OCI-LY7 (cell line): Measurements from ENCODE around the gene HACL1. TPM values are rescaled to one million over a fixed set of nuclear protein-coding genes. Genes with fewer than 3 reads are reported as not detected.

Experiments
- BruUV-seq: library from RNA; stranded (reverse); fragments of 400-500 nt; replicated peaks from 2 replicates; lab custom pipeline; 2021; lab: Mats Ljungman, UMichigan
- CTCF ChIA-PET: fragments of 300-600 bp; sonication (Branson Sonifier 250); formaldehyde crosslinking; loops from one replicate; lab custom pipeline; 2022; ENCODE audit warnings: antibody characterized with exemption; ENCODE audit not compliant: unreplicated experiment; lab: Charles Lee
- POLR2A ChIA-PET: fragments of 300-600 bp; sonication (Branson Sonifier 250); formaldehyde crosslinking; loops from one replicate; lab custom pipeline; 2022; ENCODE audit warnings: antibody characterized with exemption; lab: Charles Lee
- DNase-seq: peaks from one replicate; pipeline ENCODE4 v3.0.0-alpha.2; 2015; ENCODE audit warnings: low spot score
- H2AFZ ChIP-seq: fragments of 200-600 bp; sonication (generic), shearing (Covaris generic); 2 replicates; pipeline ENCODE4 v1.6.1; 2014; ENCODE audit warnings: mild to moderate bottlenecking, antibody characterized with exemption, low read length, moderate library complexity
- H3K27ac ChIP-seq: fragments of 200-600 bp; sonication (generic); 2 replicates; pipeline ENCODE4 v1.5.1; 2014; ENCODE audit warnings: mixed run types, low read depth, mild to moderate bottlenecking, moderate library complexity, low read length, inconsistent platforms; ENCODE audit not compliant: poor library complexity, severe bottlenecking
- H3K36me3 ChIP-seq: fragments of 200-600 bp; sonication (generic); 2 replicates; pipeline ENCODE4 v1.6.1; 2014; ENCODE audit warnings: mild to moderate bottlenecking, antibody characterized with exemption, low read length, moderate library complexity, mixed read lengths; ENCODE audit not compliant: insufficient read depth
- H3K4me1 ChIP-seq: fragments of 200-600 bp; sonication (generic); 2 replicates; pipeline ENCODE4 v1.5.1; 2014; ENCODE audit warnings: mild to moderate bottlenecking, low read length; ENCODE audit not compliant: insufficient read depth, poor library complexity, severe bottlenecking
- H3K4me2 ChIP-seq: fragments of 200-600 bp; sonication (generic); 2 replicates; pipeline ENCODE4 v1.6.1; 2014; ENCODE audit warnings: mild to moderate bottlenecking, low read length
- H3K4me3 ChIP-seq: fragments of 200-600 bp; sonication (generic); 2 replicates; pipeline ENCODE4 v1.5.1; 2014; ENCODE audit warnings: mild to moderate bottlenecking, low read depth, low read length; ENCODE audit not compliant: poor library complexity, severe bottlenecking
- H3K79me2 ChIP-seq: fragments of 200-600 bp; sonication (generic); 2 replicates; pipeline ENCODE4 v1.6.1; 2016; ENCODE audit warnings: low read depth, mild to moderate bottlenecking, low read length, moderate library complexity, mixed read lengths; ENCODE audit not compliant: insufficient read depth
- H3K9me2 ChIP-seq: fragments of 200-600 bp; sonication (generic); 2 replicates; pipeline ENCODE4 v1.6.1; 2016; ENCODE audit warnings: mild to moderate bottlenecking, low read length, mixed read lengths; ENCODE audit not compliant: insufficient read depth
- H3K9me3 ChIP-seq: fragments of 200-600 bp; sonication (generic); 2 replicates; pipeline ENCODE4 v1.6.1; 2014; ENCODE audit warnings: mild to moderate bottlenecking, mixed run types, low read length, mixed read lengths
- H4K20me1 ChIP-seq: fragments of 200-600 bp; sonication (generic); 2 replicates; pipeline ENCODE4 v1.6.1; 2014; ENCODE audit warnings: mild to moderate bottlenecking, antibody characterized with exemption, low read length, moderate library complexity, mixed read lengths; ENCODE audit not compliant: insufficient read depth
- EZH2phosphoT487 ChIP-seq: fragments of 200-600 bp; sonication (generic); IDR thresholded peaks from 2 replicates; pipeline ENCODE4 v1.6.1; 2018; ENCODE audit warnings: low read depth, borderline replicate concordance, mild to moderate bottlenecking, mixed run types, antibody characterized with exemption, low read length, moderate library complexity, mixed read lengths
- intact Hi-C: fragments of 100-400 bp; cut with micrococcal nuclease; formaldehyde crosslinking; loops from one replicate; pipeline ENCODE4 v1.10.0; 2022; ENCODE audit not compliant: unreplicated experiment
- total RNA-seq, 2 experiments: library from RNA; depleted of rRNA in 1 of 2; stranded (reverse); fragments of >200 nt in 1 of 2; shearing (Covaris generic) in 1 of 2; gene quantifications; 2 replicates each; pipeline ENCODE4 v1.2.3, GENCODE V29; 2014 to 2022
- TF ChIP-seq, protein P1 (sequence below): fragments of 200-600 bp; sonication (generic); conservative IDR thresholded peaks from 2 replicates; pipeline ENCODE4 v1.5.1; 2014; ENCODE audit warnings: mild to moderate bottlenecking, antibody characterized with exemption, low read length, moderate library complexity, mixed read lengths

HACL1 gene
- total RNA-seq, 2 experiments from 2014 or later = 22.0 to 25.5 TPM

DNA sequence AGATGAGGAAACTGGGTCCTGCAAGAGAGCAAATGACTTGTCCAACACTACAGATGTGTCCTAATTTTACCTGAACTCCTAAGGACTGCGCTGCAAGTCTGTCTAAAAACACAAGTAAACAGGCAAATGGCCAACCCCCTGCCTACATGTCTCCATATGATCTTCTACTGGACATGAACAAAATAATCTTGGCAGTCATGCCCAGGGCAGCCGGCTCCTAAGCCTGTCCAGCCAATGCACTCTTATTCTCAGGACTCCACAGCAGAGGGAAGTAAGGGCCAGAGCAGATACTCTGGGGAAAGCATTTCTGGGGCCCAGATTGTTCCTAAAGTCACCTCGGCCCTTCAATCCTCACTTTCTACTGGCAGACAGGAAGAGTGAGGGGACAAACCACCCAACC, 90.2 kb downstream of the HACL1 start:
- Histone ChIP-seq H3K9me2 (no peaks in the 10 kb centered on the region), H4K20me1 (no peaks in the 10 kb centered on the region), H3K4me1 (no peaks in the 10 kb centered on the region), H3K27ac (no peak overlapping the region), H3K79me2 (no peaks in the 10 kb centered on the region), H3K4me3 (no peak overlapping the region), H3K9me3 (no peaks in the 10 kb centered on the region), H3K4me2 (no peak overlapping the region), H2AFZ (no peak overlapping the region), H3K36me3 (no peaks in the 10 kb centered on the region)
- BruUV-seq = no TSS peak
- CTCF ChIA-PET = no interaction called here
- intact Hi-C loops = no loop called here
- DNase-seq = no peak
- POLR2A ChIA-PET = no interaction called here
- TF ChIP-seq, protein P1, sequence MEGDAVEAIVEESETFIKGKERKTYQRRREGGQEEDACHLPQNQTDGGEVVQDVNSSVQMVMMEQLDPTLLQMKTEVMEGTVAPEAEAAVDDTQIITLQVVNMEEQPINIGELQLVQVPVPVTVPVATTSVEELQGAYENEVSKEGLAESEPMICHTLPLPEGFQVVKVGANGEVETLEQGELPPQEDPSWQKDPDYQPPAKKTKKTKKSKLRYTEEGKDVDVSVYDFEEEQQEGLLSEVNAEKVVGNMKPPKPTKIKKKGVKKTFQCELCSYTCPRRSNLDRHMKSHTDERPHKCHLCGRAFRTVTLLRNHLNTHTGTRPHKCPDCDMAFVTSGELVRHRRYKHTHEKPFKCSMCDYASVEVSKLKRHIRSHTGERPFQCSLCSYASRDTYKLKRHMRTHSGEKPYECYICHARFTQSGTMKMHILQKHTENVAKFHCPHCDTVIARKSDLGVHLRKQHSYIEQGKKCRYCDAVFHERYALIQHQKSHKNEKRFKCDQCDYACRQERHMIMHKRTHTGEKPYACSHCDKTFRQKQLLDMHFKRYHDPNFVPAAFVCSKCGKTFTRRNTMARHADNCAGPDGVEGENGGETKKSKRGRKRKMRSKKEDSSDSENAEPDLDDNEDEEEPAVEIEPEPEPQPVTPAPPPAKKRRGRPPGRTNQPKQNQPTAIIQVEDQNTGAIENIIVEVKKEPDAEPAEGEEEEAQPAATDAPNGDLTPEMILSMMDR = no peak
- TF ChIP-seq EZH2phosphoT487 = no peak

Other genes starting within 250 kb of the HACL1 start
- 12.7 and 24.3 TPM in 2 replicates for gene METTL6, start 174.0 kb downstream of the HACL1 start, total RNA-seq (2014; rRNA removed; shearing (Covaris generic))
- gene METTL6, start 174.0 kb downstream of the HACL1 start, total RNA-seq (2022) = 23.5 and 28.4 TPM in 2 replicates
- gene EAF1, start 174.0 kb downstream of the HACL1 start, total RNA-seq (2014; rRNA removed; shearing (Covaris generic)) = 18.0 and 23.8 TPM in 2 replicates
- gene EAF1, start 174.0 kb downstream of the HACL1 start, total RNA-seq (2022) = 21.6 and 24.1 TPM in 2 replicates
- gene COLQ, start 79.9 kb downstream of the HACL1 start, total RNA-seq (2014; rRNA removed; shearing (Covaris generic)) = 1.4 and 1.5 TPM in 2 replicates
- 0.28 and 0.42 TPM in 2 replicates for gene COLQ, start 79.9 kb downstream of the HACL1 start, total RNA-seq (2022)
- gene BTD, start 176 bp upstream of the HACL1 start, total RNA-seq (2014; rRNA removed; shearing (Covaris generic)) = 4.7 and 6.0 TPM in 2 replicates
- 4.2 and 4.8 TPM in 2 replicates for gene BTD, start 176 bp upstream of the HACL1 start, total RNA-seq (2022)
- gene ANKRD28, start 196.4 kb upstream of the HACL1 start, total RNA-seq (2014; rRNA removed; shearing (Covaris generic)) = 52.9 and 69.0 TPM in 2 replicates
- gene ANKRD28, start 196.4 kb upstream of the HACL1 start, total RNA-seq (2022) = 59.9 and 63.1 TPM in 2 replicates